GM15510 (cell line): Measurements from ENCODE around the gene HCAR1.
"Not testable (repeated sequence)": the region's sequence is repeated elsewhere in the genome, so short reads cannot be mapped to it uniquely, and the experiment has no call there.

Source experiments
- POLR2A ChIP-seq: IDR thresholded peaks from 3 replicates; pipeline ENCODE4 v1.6.1; 2011; ENCODE audit warnings: borderline replicate concordance; ENCODE audit not compliant: insufficient read length; ENCODE audit errors: extremely low read depth

The HCAR1 gene

DNA sequence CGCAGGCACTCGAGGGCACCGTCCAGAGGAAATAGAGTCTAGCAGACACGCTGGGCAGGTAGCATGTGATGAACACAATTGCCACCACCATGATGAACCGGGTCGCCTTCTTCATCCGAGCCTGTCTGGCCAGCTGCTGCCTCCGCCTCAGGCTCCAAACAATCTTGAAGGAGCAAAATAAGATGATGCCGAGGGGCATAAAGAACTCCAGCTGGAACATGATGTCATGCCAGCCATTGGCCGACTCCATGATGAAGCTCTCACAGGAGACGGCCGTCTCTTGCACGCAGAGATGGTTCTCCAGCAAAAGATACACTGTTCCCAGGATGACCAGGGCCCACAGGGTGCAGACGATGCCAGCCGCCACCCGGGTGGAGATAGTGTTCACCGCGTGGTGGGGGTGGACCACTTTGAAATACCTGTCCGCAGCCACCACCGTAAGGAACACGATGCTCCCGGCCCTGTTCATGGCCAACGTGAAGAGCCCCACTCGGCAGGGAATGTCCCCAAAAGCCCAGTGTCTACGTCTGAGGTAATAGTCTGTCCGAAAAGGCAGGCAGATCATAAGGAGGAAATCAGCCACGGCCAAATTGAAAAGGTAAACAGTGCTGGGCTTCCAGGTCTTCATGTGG is 945 bp downstream of the HCAR1 start:
- no peak for TF ChIP-seq POLR2A

DNA sequence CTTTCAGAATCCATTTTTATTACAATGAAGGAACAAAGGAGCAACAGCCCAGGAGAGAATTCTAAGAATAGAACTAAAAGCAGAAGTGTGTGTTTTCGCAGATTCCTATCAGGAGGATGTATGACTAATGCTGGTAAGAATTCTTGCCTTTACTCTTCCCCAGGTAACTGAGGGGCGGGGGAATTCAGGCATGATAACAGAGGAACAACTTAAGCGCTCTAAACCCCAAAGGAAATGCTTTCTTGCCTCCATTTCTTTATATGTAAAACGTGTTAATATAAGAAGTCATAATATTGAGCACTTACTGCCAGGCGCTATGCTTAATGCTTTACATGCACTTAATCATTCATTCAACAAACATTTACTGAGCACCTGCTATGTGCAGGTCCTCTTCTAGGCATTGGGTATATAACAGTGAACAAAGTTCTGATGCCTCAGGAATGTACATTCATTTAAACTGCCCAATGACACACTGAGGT is 4.5 kb downstream of the HCAR1 start:
- no peak for TF ChIP-seq POLR2A

DNA sequence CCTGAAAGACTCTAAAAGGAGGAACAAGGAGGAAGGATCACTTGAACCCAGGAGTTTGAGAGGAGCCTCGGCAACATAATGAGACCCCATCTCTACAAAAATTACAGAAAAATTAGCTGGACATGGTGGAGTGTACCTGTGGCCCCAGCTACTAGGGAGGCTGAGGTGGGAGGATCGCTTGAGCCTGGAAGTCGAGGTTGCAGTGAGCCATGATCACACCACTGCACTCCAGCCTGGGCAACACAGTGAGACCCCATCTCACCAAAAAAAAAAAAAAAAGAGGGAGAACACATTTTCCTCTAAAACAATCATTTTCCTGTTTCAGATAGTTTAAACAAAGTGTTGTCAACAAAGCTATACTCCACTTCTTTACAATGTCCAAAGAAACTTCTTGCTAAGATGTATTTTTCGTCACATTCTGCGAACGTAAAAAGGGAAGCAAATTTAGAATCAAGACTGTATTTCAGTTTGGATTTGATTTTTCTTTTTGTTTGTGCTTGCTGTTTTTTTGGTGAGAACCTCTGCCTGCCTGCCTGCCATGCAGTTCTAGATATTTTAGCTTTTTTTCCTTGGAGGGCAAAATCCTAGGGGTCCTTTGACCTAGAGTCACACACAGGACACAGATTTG is 5.1 kb downstream of the HCAR1 start:
- no peak for TF ChIP-seq POLR2A

DNA sequence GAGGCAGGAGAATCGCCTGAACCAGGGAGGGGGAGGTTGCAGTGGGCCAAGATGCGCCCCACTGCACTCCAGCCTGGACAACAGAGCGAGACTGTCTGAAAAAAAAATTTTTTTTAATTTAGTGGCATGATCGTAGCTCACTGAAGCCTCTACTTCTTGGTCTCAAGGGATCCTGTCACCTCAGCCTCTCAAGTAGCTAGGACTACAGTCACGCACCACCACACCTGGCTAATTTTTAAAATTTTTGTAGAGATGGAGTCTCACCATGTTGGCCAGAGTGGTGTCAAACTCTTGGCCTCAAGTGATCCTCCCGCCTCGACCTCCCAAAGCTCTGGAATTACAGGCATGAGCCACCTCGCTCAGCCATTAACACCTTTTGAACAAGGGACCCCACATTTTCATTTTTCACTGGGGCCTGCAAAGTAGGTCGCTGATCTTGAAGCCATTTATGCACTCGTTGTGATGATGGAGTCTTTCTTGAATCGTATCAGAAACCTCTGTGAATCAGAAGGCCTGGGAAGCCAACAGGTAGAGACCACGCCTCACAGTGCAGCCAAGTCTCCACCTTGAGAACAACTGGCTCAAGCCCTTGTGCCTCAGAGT is 5.9 kb downstream of the HCAR1 start:
- TF ChIP-seq POLR2A, result no peak

DNA sequence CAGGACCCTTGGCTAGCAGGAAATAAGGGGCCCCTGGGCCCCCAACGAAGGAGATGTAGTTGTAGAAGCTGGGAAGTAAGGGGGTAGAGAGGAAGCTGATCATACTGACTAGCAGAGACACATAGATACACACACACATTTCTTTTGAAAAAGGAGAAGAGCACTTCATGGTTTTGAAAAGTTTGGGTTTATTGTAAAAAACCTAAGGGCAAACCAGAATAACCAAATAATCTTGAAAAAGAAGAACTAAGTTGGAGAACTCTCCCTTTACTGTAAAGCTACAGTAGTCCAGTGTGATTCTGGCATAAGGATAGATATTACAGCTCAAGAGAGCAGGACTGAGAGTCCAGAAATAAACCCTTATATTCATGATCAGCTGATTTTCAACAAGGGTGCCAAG is 8.3 kb downstream of the HCAR1 start:
- TF ChIP-seq POLR2A, result no peak

DNA sequence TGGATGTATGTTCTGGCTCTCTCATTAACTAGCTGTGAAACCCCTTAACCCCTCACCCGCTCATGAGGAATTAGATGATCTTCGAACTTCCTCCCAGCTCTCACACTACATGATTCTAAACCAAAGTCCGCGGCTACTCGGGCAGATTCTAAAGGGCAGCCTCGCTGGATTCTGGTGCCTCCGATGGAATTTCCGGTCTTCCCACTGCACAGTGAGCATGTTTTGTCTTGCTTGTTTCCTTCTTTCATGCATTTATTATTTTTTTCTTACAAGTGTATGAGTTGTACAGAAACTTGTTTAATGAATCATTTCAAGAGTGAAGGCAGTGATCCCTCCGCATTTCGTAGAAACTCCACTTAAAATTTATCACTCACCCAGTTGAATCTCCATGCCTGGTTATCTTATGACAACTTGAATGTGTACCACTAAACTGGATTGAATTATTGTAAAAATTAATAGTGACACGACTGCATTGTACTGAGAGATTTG is 9.5 kb downstream of the HCAR1 start:
- no peak for TF ChIP-seq POLR2A

DNA sequence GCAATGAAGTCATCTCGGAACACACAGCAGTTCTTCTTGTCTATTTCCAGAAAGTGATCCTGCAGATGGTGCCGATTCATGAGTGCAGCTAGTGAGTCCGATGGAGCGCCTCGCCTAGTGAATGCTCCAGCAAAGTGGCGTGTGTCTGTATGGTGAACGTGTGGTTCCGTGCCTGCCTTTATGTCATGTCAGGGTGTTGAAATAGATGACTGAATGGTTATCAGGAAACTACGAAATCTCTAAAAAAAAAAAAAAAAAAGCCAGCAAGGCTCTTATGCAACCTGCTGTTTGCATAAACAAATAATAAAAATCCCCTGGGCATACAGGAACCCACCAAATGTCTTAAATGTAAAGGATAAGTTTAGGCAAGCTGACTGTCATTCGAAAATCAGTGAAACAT is 14.0 kb downstream of the HCAR1 start, which contains the start of gene HCAR3:
HCAR3 (minus strand) TSS at position 154 of the 400 bp plus-strand sequence; CDS start at position 80, 74 bp downstream.
- not testable (repeated sequence) for TF ChIP-seq POLR2A

DNA sequence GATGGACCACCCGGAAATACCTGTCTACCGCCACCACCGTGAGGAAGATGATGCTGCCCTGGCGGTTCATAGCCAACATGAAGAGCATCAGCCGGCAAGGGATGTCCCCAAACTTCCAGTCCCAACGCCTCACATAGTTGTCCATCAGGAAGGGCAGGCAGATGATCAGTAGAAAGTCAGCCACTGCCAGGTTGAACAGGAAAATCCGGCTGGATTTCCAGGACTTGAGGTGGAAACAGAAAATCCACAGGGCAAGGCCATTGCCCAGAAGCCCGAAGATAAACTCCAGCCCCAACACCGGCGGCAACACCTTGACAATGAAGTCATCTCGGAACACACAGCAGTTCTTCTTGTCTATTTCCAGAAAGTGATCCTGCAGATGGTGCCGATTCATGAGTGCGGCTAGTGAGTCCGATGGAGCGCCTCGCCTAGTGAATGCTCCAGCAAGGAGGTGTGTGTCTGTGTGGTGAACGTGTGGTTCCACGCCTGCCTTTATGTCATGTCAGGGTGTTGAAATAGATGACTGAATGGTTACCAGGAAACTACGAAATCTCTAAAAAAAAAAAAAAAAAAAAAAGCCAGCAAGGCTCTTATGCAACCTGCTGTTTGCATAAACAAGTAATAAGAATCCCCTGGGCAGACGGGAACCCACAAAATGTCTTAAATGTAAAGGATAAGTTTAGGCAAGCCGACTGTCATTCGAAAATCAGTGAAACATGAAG is 27.6 kb downstream of the HCAR1 start, which contains the start of gene HCAR2:
HCAR2 (minus strand) TSS at position 468 of the 722 bp plus-strand sequence; CDS start at position 394, 74 bp downstream.
- TF ChIP-seq POLR2A, result not testable (repeated sequence)

DNA sequence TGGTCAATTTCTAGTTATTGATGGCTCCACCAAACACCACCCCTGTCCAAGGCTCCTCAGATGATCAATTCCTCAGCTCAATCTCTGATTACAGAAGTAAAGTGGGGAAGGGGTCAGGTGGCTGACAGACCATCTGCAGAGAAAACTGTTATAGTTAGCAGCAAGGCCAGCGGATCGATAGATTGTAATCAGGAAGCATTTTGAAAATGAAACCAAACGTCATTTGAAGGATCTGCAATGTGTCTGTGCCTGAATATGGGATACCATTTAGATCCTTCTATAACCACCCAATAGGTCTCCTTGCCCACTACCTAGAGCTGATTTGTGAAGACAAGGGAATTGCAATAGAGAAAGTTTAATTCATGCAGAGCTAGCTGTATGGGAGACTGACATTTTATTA is 39.1 kb downstream of the HCAR1 start:
- TF ChIP-seq POLR2A, result no peak

DNA sequence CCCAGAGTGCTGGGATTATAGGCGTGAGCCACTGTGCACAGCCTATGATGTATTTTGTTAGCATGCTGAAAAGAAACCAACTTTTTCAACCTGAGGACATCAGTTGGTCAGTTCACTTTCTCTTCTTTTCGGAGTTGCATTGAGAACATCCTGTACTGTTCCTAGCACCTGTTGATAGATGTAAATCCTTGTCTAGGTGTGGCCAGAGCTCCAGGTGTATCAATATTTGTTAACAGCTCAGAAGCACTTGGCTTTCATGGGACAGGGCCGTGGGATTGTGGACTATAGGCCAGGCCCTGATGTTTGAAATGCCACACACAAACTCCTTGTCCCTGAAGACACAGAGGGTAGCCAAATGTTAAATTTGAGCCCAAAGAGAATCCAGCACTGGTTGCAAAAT is 42.4 kb downstream of the HCAR1 start:
- TF ChIP-seq POLR2A, result no peak

DNA sequence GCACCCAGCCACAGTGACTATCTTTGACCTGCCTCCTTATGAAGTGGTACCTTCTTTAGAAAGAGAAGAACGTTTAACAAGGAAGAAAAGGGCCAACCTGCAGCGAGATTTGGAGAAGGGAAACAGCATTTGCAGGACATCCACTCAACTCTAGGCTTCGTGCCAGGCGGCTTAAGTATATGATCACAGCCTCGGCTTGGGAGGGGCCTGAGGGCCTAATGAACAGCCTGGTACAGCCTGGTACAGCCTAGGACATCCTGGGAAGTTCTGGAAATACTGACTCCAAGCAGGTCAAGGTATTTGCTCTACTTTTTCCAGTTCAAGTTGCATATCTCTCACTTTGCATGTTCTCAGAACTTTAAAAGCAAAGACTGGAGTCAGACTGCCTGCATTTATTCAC is 43.6 kb downstream of the HCAR1 start:
- TF ChIP-seq POLR2A, result no peak

DNA sequence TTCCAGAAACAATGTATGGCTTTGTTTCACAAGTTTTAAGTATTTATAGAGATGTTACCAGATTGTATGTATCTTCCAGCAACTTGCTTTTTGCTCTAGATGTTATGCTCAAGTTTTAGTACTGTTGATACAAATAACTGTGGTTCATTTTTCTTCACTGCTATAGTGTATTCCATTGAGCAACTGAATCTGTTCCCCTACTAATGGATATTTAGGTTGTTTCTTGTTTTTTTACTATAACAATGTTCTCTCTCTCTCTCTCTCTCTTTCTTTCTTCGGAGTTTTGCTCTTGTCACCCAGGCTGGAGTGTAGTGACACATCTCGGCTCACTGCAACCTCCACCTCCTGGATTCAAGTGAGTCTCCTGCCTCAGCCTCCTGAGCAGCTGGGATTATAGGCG is 44.1 kb downstream of the HCAR1 start:
- TF ChIP-seq POLR2A, result no peak

DNA sequence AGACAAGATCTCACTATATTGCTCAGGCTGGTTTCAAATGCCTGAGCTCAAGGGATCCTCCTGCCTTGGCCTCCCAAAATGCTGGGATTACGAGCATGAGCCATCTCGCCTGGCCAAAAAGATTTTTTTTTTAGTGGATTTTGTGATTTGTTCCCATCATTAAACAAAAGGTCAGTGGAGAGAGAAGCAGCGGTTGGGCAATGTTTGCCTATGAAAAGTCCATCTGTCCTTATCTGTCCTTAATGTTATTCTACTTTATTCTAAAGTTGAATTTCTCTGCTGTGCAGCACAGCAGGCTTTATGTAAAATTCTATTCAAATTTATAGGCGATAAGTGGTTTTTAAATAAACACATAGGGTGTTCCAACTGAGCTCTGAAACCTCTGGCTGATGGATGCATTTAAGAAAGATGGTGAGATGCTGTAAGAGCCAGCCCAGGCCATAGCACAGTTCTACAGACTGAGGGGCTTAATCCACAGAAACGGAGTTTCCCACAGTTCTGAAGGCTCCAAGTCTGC is 46.3 kb downstream of the HCAR1 start:
- no peak for TF ChIP-seq POLR2A

DNA sequence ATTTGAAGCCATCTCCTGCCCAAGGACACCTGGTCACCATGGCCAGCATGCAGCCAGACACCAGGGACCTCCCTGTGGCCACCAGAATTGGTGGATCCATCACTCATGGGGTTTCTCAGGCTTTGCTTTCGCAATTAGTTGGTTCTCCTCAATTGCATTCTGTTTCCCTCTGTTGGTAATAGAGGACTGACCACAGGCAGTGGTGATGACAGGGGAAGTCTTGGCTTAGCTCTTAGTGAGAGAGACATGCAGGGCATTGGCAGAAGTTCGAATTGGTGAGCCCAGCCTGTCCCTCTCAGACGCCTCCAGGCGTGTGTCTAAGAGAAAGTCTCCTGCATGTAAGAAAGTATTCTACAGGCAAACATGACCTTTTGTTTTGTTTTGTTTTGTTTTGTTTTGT is 48.8 kb downstream of the HCAR1 start:
- TF ChIP-seq POLR2A, result no peak
